ENCODE data around the gene ESF1. TPM values are rescaled to one million over a fixed set of nuclear protein-coding genes. Genes with fewer than 3 reads are reported as not detected.
"Not testable (repeated sequence)": the region's sequence is repeated elsewhere in the genome, so short reads cannot be mapped to it uniquely, and the experiment has no call there.

The ESF1 gene
- total and polyA plus RNA-seq, 8 donors: 11.3 to 32.4 (median 26.0) TPM

DNA sequence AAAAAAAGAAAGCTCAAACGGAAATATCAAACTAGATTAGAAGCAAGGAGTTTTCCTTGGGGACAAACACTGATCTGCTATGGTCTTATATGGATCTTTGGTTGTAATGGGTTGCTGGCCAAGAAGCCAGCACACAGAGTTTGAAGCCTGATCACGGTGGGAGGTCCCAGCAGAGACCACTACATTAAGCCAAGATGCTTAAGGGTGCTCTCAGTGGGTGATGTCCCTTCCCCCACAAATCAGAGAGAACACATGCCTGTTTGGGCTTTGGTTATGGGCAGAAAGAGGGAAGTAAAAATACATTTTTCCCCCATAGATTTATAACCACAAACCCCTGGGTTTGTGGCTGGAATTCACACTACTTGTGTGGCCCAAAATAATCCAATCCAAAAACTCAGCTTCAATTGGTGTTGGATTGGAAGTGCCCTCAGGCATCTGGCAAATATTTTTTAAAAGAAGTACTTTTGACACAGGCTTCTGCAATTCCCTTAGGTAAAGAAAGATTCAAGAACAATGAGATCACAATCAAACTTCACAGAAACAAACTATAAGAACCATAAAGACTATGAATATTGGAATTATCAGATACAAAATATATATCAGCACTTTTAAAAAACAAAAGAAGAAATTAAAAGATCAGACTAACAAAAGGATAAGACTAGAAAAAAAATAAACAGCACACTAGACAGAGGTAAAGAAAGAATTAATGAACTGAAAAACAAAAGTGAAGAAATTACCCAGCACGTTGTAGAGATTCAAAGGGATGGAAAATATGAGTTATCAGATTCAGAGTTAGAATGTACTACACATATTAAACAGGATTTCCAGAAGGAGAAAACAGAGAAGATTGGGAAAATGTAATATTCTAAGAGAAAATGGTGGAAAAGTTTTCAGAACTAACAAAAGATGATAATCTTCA lies 44.7 kb downstream of the ESF1 start:
- TF ChIP-seq, protein P1, sequence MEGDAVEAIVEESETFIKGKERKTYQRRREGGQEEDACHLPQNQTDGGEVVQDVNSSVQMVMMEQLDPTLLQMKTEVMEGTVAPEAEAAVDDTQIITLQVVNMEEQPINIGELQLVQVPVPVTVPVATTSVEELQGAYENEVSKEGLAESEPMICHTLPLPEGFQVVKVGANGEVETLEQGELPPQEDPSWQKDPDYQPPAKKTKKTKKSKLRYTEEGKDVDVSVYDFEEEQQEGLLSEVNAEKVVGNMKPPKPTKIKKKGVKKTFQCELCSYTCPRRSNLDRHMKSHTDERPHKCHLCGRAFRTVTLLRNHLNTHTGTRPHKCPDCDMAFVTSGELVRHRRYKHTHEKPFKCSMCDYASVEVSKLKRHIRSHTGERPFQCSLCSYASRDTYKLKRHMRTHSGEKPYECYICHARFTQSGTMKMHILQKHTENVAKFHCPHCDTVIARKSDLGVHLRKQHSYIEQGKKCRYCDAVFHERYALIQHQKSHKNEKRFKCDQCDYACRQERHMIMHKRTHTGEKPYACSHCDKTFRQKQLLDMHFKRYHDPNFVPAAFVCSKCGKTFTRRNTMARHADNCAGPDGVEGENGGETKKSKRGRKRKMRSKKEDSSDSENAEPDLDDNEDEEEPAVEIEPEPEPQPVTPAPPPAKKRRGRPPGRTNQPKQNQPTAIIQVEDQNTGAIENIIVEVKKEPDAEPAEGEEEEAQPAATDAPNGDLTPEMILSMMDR (IDR thresholded peaks at IDR 0.05): no peak
- H3K36me3 ChIP-seq: peaks cover 0 to 20% of the 10 kb centered on the region in 2 donors
- H3K9me3 ChIP-seq: peaks cover 0 to 3% of the 10 kb centered on the region in 2 donors
- no peak overlapping the region for H3K4me3 ChIP-seq
- H3K27me3 ChIP-seq: no peaks in the 10 kb centered on the region
- no peak for ATAC-seq
- intact Hi-C loops (cut with DNase I): no loop called here
- DNase-seq: no peak
- H3K4me1 ChIP-seq: no peaks in the 10 kb centered on the region
- H3K27ac ChIP-seq: no peak overlapping the region

DNA sequence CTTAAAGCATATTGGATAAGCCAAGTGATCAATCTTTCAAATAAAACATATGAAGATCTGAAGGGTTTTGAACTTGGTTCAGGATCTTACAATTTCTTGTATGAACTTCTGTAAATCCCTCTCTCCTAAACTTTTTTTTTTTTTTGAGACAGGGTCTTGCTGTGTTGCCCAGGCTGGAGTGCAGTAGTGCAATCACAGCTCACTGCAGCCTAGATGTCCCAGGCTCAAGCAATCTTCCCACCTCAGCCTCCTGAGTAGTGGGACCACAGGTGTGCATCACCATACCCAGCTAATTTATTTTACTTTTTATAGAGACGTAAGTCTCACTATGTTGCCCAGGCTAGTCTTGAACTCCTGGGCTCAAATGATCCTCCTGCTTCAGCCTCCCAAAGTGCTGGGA lies 46.5 kb downstream of the ESF1 start:
- intact Hi-C loops (cut with DNase I); H3K27ac ChIP-seq; H3K4me3 ChIP-seq; H3K9me3 ChIP-seq; DNase-seq; H3K27me3 ChIP-seq; H3K4me1 ChIP-seq; ATAC-seq: not testable (repeated sequence)
- peaks cover 0 to 25% of the 10 kb centered on the region in 2 donors for H3K36me3 ChIP-seq

DNA sequence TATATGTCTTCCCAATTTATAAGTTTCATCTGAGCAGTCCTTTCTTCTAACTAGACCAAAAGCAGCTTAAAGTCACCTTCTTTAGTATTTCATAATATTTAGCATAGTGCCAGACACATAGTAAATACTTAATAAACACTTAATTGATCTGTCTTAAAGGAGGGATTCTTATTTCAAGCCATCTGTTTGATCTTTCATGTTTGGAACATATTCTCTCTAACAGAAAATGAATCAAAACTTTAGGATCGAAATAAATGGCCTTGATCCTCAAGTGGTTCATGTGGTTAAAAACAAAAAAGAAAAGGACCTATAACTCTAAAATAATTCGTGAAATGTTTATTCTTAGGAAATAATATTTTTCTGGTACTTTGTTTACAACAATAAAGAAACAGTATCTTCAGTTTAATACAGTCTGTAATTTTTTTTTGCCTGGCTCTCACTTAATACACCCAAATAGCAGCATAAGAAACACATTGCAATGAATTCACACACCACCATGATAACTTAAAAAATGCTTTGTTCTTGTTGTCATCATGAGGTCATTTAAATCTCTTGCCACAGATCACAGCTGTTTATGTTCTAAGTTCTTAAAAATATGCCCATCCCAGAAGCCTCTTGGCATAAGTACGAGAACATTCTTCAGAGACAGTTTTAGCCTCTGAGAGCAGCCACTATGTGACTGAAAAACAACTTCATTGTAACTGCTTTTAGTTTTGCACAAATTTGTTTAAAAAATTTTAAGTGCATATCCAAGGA lies 48.1 kb downstream of the ESF1 start:
- intact Hi-C loops (cut with DNase I): no loop called here
- H3K9me3 ChIP-seq: peaks cover 0 to 3% of the 10 kb centered on the region in 2 donors
- peak; percentile 36 for ATAC-seq

DNA sequence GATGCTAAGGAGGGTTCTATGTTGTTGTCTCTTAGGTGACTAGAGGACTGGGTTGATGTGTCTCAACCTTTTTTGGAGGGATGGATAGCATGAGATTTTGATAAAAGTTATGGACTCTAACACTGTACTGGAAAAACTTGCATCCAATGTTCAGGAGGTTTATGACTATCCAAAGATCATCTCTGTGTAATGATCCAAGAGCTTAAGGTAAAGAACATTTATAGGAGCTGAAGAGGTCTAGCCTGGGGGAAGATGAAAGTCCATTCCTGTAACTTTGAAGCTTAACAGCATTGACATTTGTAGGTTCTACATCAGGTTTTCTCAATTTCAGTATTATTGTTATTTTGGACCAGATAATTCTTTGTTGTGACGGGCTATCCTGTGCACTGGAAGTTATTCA lies 48.9 kb downstream of the ESF1 start:
- H3K4me3 ChIP-seq: no peak overlapping the region
- ATAC-seq: no peak
- peaks cover 0 to 3% of the 10 kb centered on the region in 2 donors for H3K9me3 ChIP-seq
- H3K36me3 ChIP-seq: peaks cover 0 to 28% of the 10 kb centered on the region in 2 donors
- no peaks in the 10 kb centered on the region for H3K4me1 ChIP-seq
- TF ChIP-seq, protein P1 (IDR thresholded peaks at IDR 0.05): no peak
- H3K27ac ChIP-seq: peak overlapping the region in 1 of 2 donors; percentile 46
- no peaks in the 10 kb centered on the region for H3K27me3 ChIP-seq
- DNase-seq: no peak
- intact Hi-C loops (cut with DNase I): no loop called here

More for the DNA sequence above, 48.1 kb downstream of the ESF1 start:
- no peaks in the 10 kb centered on the region for H3K27me3 ChIP-seq
- peak overlapping the region in 1 of 2 donors; percentile 46 for H3K27ac ChIP-seq
- no peaks in the 10 kb centered on the region for H3K4me1 ChIP-seq
- peaks cover 0 to 28% of the 10 kb centered on the region in 2 donors for H3K36me3 ChIP-seq
- H3K4me3 ChIP-seq: no peak overlapping the region
- DNase-seq: peak in 2 of 4 donors; percentile 67 to 70
- TF ChIP-seq, protein P1 (IDR thresholded peaks at IDR 0.05): no peak

DNA sequence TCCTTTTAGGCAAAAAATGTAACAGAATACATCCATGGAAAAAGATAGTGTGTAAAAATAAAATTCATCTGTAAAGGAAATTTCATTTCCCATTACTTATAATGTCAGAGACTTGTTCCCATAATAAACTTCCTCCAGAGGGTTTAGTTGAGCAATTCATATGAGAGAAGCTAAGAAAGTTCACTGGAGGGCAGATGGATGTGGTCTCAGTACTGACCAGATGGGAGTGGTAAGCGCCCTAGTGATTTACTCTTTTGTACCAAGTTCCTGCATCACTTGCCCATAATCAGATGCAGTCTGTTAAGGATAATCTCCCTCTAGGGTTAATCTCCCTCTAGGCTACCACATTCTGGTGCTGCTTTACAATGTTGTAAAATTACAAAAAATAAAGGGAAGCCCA lies 61.7 kb downstream of the ESF1 start:
- ATAC-seq: peak; percentile 44
- TF ChIP-seq, protein P1 (IDR thresholded peaks at IDR 0.05): no peak
- Histone ChIP-seq H3K9me3 (no peaks in the 10 kb centered on the region), H3K36me3 (peaks cover 0 to 23% of the 10 kb centered on the region in 2 donors), H3K27me3 (no peaks in the 10 kb centered on the region), H3K27ac (no peak overlapping the region), H3K4me1 (peaks cover 0 to 5% of the 10 kb centered on the region in 2 donors), H3K4me3 (no peak overlapping the region)
- intact Hi-C loops (cut with DNase I): no loop called here
- no peak for DNase-seq
